CD4-positive, alpha-beta T cell (primary cell): ENCODE results near the gene ERP27. TPM values are rescaled to one million over a fixed set of nuclear protein-coding genes. Genes with fewer than 3 reads are reported as not detected.

Experiments
- ATAC-seq: fragments of 200-7000 bp; cut with Tn5 transposase; one replicate; pipeline ENCODE4 v1.10.0; 2022; ENCODE audit warnings: mild to moderate bottlenecking; ENCODE audit not compliant: poor library complexity
- CTCF ChIA-PET: fragments of 350-600 bp; sonication (Branson Sonifier 250); formaldehyde crosslinking; loops from one replicate; lab custom pipeline; 2021; ENCODE audit warnings: antibody characterized with exemption, inconsistent platforms; lab: Charles Lee
- POLR2A ChIA-PET: fragments of 350-600 bp; sonication (Branson Sonifier 250); formaldehyde crosslinking; loops from one replicate; lab custom pipeline; 2021; ENCODE audit warnings: antibody characterized with exemption, inconsistent platforms; lab: Charles Lee
- DNase-seq, 14 experiments: peaks; one replicate each; pipeline ENCODE4 v3.0.0-alpha.2; 2013 to 2020; ENCODE audit warnings: mixed read lengths in 2 of 14
- H3K27ac ChIP-seq, 2 donors: one replicate each; pipeline versions ENCODE4 v1.5.1 to v1.7.0; 2013; ENCODE audit warnings: low read length in 2 of 2, low read depth in 1 of 2, mild to moderate bottlenecking in 1 of 2
- H3K27me3 ChIP-seq, 2 experiments: 1 replicate in 1 of 2; 2 replicates in 1 of 2; pipeline versions ENCODE4 v1.6.1 to v1.7.0; 2013; ENCODE audit warnings: low read length in 2 of 2, control low read depth in 1 of 2, mild to moderate bottlenecking in 1 of 2, moderate library complexity in 1 of 2; ENCODE audit not compliant: insufficient read depth in 2 of 2, control insufficient read depth in 1 of 2
- H3K36me3 ChIP-seq: one replicate; pipeline ENCODE4 v1.6.1; 2013; ENCODE audit warnings: low read length, control low read depth; ENCODE audit not compliant: insufficient read depth
- H3K4me1 ChIP-seq: one replicate; pipeline ENCODE4 v1.6.1; 2013; ENCODE audit warnings: low read length, control low read depth; ENCODE audit not compliant: insufficient read depth
- H3K4me3 ChIP-seq: one replicate; pipeline ENCODE4 v1.5.1; 2013; ENCODE audit warnings: mild to moderate bottlenecking, low read length, moderate library complexity
- H3K9me3 ChIP-seq, 2 experiments: 1 replicate in 1 of 2; 2 replicates in 1 of 2; pipeline versions ENCODE4 v1.6.1 to v1.7.0; 2013; ENCODE audit warnings: low read length in 2 of 2, mild to moderate bottlenecking in 2 of 2, control low read depth in 1 of 2, moderate library complexity in 1 of 2; ENCODE audit not compliant: control insufficient read depth in 1 of 2, insufficient read depth in 1 of 2
- H3K27ac Mint-ChIP-seq: one replicate; pipeline ENCODE4 v1.8.0; 2020; ENCODE audit warnings: mixed read lengths
- H3K27me3 Mint-ChIP-seq: one replicate; pipeline ENCODE4 v1.8.0; 2021; ENCODE audit warnings: mixed read lengths
- H3K36me3 Mint-ChIP-seq: one replicate; pipeline ENCODE4 v1.8.0; 2021; ENCODE audit warnings: low read depth, mixed read lengths
- H3K4me1 Mint-ChIP-seq: one replicate; pipeline ENCODE4 v1.8.0; 2021; ENCODE audit warnings: low read depth, mixed read lengths
- H3K4me3 Mint-ChIP-seq: one replicate; pipeline ENCODE4 v1.8.0; 2020; ENCODE audit warnings: mild to moderate bottlenecking, mixed read lengths
- H3K9me3 Mint-ChIP-seq: one replicate; pipeline ENCODE4 v1.8.0; 2020; ENCODE audit warnings: mixed read lengths
- CTCF ChIP-seq: fragments of 200-600 bp; IDR thresholded peaks from one replicate; pipeline ENCODE4 v1.8.0; 2022; ENCODE audit warnings: antibody characterized with exemption, mild to moderate bottlenecking
- intact Hi-C, 2 experiments: fragments of 100-400 bp; cut with DNase I in 1 of 2; cut with micrococcal nuclease in 1 of 2; formaldehyde crosslinking; loops; one replicate each; pipeline versions ENCODE4 v1.15.1 to v1.9.0; 2023 to 2025; cut with DNase I, micrococcal nuclease
- total RNA-seq, 174 experiments: library from RNA in 2 of 174; stranded (reverse) in 2 of 174; gene quantifications; one replicate each; pipeline ENCODE4 v1.2.3 and lab custom pipeline; 2021 to 2026

ERP27 gene
- total RNA-seq, 2 experiments from 2014 or later = 16.2 to 17.1 TPM

DNA sequence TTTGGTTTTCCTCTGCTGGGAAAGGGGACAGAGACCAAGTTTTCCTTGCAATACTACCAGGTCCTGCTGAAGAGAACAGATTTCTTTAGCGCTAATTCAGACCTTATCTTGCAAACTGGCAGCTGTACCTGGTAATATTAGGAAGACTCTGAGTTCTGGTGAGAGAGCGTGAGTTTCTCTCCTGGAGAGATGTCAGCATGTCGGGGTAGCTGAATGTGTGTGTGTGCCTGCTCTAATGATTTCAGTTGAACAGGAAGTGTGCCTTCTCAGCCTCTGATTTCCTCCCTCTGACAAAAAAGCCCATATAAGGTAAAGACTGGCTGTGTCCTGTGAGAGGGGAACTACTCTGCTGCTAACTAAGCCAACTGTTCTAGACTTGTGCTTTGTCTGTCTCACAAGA is 10.3 kb upstream of the ERP27 start:
- Mint-ChIP-seq H3K27ac (peak overlapping the region; percentile 94), H3K36me3 (peaks cover 93% of the 10 kb centered on the region), H3K4me1 (peaks cover 92% of the 10 kb centered on the region), H3K27me3 (no peaks in the 10 kb centered on the region), H3K4me3 (peak overlapping the region; percentile 81), H3K9me3 (no peaks in the 10 kb centered on the region)
- intact Hi-C loops = loop anchor here (1.0 to 5.0 kb wide), 3 partner anchors 13 to 176 kb away; partner anchors contain the start of gene ARHGDIB (in 1 of the 2)
- no peak for TF ChIP-seq CTCF
- DNase-seq = peak in 9 of 14 experiments; percentile 29 to 92 (median 57)
- H3K9me3 ChIP-seq = no peaks in the 10 kb centered on the region
- CTCF ChIA-PET = interaction anchor here (0.7 to 1.6 kb wide), 4 partner anchors 11 to 178 kb away, joined by 3 to 4 read pairs (median 4); partner anchors contain the start of genes ARHGDIB and ERP27
- no peaks in the 10 kb centered on the region for H3K27me3 ChIP-seq
- H3K27ac ChIP-seq = peak overlapping the region; percentile 90 to 95
- POLR2A ChIA-PET = interaction anchor here (0.8 to 5.8 kb wide), 13 partner anchors 9 to 178 kb away, joined by 3 to 104 read pairs (median 8); partner anchors contain the start of genes ARHGDIB, C12orf60, ERP27 and WBP11
- peaks cover 83% of the 10 kb centered on the region for H3K36me3 ChIP-seq
- peaks cover 66% of the 10 kb centered on the region for H3K4me1 ChIP-seq
- peak; percentile 85 for ATAC-seq
- H3K4me3 ChIP-seq = peak overlapping the region; percentile 34

GRCh38 chr12:14946861-14947260 is 8.5 kb upstream of the ERP27 start:
- ChIA-PET POLR2A (interaction anchor here (1.2 to 5.8 kb wide), 4 partner anchors 10 to 177 kb away, joined by 4 to 104 read pairs (median 13); partner anchors contain the start of gene ARHGDIB), CTCF (no interaction called here)
- H3K4me3 Mint-ChIP-seq = peak overlapping the region; percentile 52
- H3K36me3 Mint-ChIP-seq = peaks cover 94% of the 10 kb centered on the region
- intact Hi-C loops = loop anchor here (5.0 kb wide), 2 partner anchors 100 to 175 kb away; a partner anchor contains a TSS
- no peaks in the 10 kb centered on the region for H3K9me3 Mint-ChIP-seq
- Histone ChIP-seq H3K4me1 (peaks cover 53% of the 10 kb centered on the region), H3K36me3 (peaks cover 94% of the 10 kb centered on the region), H3K27ac (peak overlapping the region; percentile 78 to 90), H3K9me3 (no peaks in the 10 kb centered on the region), H3K4me3 (no peak overlapping the region), H3K27me3 (no peaks in the 10 kb centered on the region)
- ATAC-seq = no peak
- peaks cover 87% of the 10 kb centered on the region for H3K4me1 Mint-ChIP-seq
- no peak for TF ChIP-seq CTCF
- H3K27ac Mint-ChIP-seq = peak overlapping the region; percentile 94
- no peak for DNase-seq
- no peaks in the 10 kb centered on the region for H3K27me3 Mint-ChIP-seq

GRCh38 chr12:14946162-14946561 is 7.8 kb upstream of the ERP27 start:
- peaks cover 46% of the 10 kb centered on the region for H3K4me1 ChIP-seq
- H3K36me3 Mint-ChIP-seq = peaks cover 94% of the 10 kb centered on the region
- POLR2A ChIA-PET = interaction anchor here (1.2 to 5.8 kb wide), 5 partner anchors 8 to 175 kb away, joined by 3 to 104 read pairs (median 5); partner anchors contain the start of gene ARHGDIB
- peaks cover 94% of the 10 kb centered on the region for H3K36me3 ChIP-seq
- no peaks in the 10 kb centered on the region for H3K27me3 Mint-ChIP-seq
- intact Hi-C loops = loop anchor here (5.0 kb wide), 2 partner anchors 99 to 174 kb away; a partner anchor contains a TSS
- no peaks in the 10 kb centered on the region for H3K27me3 ChIP-seq
- peak overlapping the region; percentile 78 to 90 for H3K27ac ChIP-seq
- TF ChIP-seq CTCF = no peak
- CTCF ChIA-PET = interaction anchor here (1.3 to 1.8 kb wide), 2 partner anchors 10 to 13 kb away, joined by 3 to 4 read pairs; no protein-coding TSS in a partner anchor
- peak overlapping the region; percentile 94 for H3K27ac Mint-ChIP-seq
- peaks cover 85% of the 10 kb centered on the region for H3K4me1 Mint-ChIP-seq
- H3K9me3 Mint-ChIP-seq = no peaks in the 10 kb centered on the region
- no peak for DNase-seq
- no peaks in the 10 kb centered on the region for H3K9me3 ChIP-seq
- no peak overlapping the region for H3K4me3 ChIP-seq
- peak overlapping the region; percentile 30 for H3K4me3 Mint-ChIP-seq
- no peak for ATAC-seq
